IPS DF 19.7 (cell line): ENCODE results near the gene AGAP2.
"Not testable (repeated sequence)": the region's sequence is repeated elsewhere in the genome, so short reads cannot be mapped to it uniquely, and the experiment has no call there.

ENCODE experiments used
- DNase-seq: peaks from one replicate; pipeline ENCODE4 v3.0.0-alpha.2; 2013; ENCODE audit warnings: low read depth, low spot score

The AGAP2 gene

GRCh38 chr12:57723630-57723962 is 14.9 kb downstream of the AGAP2 start:
- DNase-seq = no peak

- no peak for DNase-seq
Measured at GRCh38 chr12:57722716-57723629, 15.6 kb downstream of the AGAP2 start.

DNA sequence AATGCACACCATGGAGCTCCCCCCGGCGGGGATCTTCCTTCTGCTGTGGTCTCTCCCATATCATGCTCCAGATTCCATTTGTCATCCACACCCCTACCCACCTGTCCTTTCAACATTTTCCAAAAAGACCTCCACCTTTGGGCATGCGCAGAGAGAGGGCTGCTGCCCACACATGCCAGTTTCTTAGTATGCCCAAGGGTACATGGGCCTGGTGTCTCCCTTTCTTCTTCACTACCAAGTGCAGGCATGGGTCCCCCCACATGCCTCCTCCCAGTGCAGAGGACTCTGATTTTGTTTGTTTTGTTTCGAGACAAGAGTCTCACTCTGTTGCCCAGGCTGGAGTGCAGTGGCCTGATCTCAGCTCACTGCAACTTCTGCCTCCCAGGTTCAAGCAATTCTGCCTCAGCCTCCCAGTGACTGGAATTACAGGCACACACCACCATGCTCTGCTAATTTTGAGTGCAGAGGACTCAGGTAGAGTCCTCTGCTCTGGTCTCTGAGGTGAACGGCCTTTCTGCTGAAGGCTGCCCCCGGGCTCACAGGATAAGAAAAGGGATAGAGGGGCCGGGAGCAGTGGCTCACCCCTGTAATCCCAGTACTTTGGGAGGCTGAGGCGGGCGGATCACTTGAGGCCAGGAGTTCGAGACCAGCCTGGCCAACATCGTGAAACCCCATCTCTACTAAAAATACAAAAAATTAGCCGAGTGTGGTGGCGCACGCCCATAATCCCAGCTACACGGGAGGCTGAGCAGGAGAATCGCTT is 16.5 kb downstream of the AGAP2 start:
- DNase-seq = not testable (repeated sequence)

DNA sequence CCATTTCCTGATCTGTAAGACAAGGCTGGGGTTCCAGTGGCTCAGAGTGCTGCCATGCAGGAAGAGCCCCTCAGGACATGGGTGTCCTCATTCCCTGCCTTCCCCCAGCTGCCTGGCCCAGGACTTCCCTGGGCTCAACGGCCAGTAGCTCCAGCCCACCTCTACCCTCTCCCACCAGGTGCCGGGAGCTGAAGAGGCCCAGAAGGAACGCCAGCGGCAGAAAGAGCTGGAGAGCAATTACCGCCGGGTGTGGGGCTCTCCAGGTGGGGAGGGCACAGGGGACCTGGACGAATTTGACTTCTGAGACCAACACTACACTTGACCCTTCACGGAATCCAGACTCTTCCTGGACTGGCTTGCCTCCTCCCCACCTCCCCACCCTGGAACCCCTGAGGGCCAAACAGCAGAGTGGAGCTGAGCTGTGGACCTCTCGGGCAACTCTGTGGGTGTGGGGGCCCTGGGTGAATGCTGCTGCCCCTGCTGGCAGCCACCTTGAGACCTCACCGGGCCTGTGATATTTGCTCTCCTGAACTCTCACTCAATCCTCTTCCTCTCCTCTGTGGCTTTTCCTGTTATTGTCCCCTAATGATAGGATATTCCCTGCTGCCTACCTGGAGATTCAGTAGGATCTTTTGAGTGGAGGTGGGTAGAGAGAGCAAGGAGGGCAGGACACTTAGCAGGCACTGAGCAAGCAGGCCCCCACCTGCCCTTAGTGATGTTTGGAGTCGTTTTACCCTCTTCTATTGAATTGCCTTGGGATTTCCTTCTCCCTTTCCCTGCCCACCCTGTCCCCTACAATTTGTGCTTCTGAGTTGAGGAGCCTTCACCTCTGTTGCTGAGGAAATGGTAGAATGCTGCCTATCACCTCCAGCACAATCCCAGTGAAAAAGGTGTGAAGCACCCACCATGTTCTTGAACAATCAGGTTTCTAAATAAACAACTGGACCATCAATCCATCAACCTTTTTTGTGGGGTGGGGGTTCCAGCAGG is 17.6 kb downstream of the AGAP2 start:
- DNase-seq = no peak

- no peak for DNase-seq
Measured at GRCh38 chr12:57719777-57720605, 18.6 kb downstream of the AGAP2 start.

DNA sequence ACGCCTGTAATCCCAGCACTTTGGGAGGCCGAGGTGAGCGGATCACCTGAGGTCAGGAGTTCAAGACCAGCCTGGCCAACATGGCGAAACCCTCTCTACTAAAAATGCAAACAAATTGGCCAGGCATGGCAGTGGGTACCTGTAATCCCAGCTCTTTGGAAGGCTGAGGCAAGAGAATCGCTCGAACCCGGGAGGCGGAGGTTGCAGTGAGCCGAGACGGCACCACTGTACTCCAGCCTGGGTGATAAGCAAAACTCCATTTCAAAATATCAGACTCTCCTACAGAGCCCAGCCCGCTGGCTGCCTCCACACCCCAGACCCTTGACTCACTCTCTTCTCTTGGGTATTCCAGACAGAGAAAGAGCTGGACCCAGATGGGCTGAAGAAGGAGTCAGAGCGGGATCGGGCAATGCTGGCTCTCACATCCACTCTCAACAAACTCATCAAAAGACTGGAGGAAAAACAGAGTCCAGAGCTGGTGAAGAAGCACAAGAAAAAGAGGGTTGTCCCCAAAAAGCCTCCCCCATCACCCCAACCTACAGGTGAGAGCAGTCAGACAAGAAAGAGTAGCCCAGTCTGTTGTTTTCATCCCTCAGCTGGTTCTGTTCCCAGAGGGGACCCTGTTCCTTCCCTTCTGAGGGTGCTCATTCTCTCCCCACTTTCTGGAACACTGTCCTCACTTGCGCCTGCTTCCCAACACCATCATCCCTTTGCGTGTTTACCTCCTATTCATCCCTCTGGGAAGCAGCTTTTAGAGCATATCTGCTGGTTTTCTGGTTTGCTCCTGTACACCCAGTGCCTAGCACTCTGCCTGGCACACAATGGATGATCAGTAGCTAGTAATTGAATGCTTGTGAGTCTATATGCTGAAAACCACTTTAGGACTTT is 19.7 kb downstream of the AGAP2 start:
- no peak for DNase-seq

GRCh38 chr12:57717846-57718640 is 20.5 kb downstream of the AGAP2 start:
- DNase-seq = no peak

- no peak for DNase-seq
Measured at GRCh38 chr12:57717131-57717530, 21.4 kb downstream of the AGAP2 start.

GRCh38 chr12:57716305-57716704 is 22.2 kb downstream of the AGAP2 start:
- DNase-seq = no peak

GRCh38 chr12:57715786-57716185 is 22.8 kb downstream of the AGAP2 start:
- no peak for DNase-seq

- DNase-seq = not testable (repeated sequence)
Measured at GRCh38 chr12:57715036-57715748, 23.4 kb downstream of the AGAP2 start.

DNA sequence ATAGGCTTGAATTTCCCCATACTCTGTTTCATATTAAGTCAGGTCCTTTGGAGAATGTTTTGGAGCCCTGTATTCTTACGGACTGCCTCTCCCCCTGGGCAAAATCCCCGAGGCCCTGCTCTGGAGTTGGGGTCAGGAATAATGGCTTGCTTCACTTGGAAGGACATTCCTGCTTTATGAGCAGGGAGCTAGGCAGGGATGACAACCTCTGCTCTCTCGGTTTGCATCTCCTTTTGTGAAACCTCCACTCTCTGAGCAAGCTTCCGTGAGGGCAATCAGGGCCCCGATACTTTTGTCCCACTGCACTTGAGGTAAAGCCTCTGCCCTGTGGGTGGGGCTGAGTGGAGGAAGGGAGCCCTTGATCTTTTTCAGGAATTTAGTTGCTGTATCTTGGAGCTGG is 25.3 kb downstream of the AGAP2 start:
- DNase-seq = no peak

DNA sequence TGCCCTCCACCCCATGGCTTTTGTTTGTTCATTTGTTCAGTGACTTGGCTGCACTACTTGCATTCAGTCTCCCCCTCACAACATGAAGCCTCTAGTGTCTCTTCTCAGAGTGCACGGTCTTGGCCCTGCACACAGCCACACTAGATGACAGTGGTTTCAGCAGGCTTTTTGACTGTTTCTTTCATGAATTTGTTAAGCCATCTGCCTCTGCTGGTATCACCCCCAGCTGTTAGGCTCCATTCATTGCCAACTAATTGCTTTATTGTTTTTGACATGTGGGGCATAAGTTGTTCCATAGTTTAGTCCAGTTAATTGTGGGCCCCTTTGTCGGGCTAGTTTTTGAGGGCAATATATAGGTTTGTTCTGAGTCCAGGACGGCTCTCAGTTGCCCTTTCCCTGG is 25.8 kb downstream of the AGAP2 start:
- no peak for DNase-seq

- DNase-seq = no peak
Measured at GRCh38 chr12:57708296-57708695, 30.2 kb downstream of the AGAP2 start.

GRCh38 chr12:57707250-57707649 is 31.3 kb downstream of the AGAP2 start:
- DNase-seq = no peak

GRCh38 chr12:57700317-57700716 is 38.2 kb downstream of the AGAP2 start:
- no peak for DNase-seq

- no peak for DNase-seq
Measured at GRCh38 chr12:57698414-57698813, 40.1 kb downstream of the AGAP2 start.

- no peak for DNase-seq
Measured at GRCh38 chr12:57697076-57697475, 41.5 kb downstream of the AGAP2 start.
